HG03025 (cell line): ENCODE results near the gene EEPD1.

Experiments used
- ATAC-seq: cut with Tn5 transposase; IDR thresholded peaks from one replicate; pipeline ENCODE4 v1.9.1; 2021; ENCODE audit warnings: mild to moderate bottlenecking, moderate library complexity; ENCODE audit not compliant: unreplicated experiment, low FRiP score

The EEPD1 gene

DNA sequence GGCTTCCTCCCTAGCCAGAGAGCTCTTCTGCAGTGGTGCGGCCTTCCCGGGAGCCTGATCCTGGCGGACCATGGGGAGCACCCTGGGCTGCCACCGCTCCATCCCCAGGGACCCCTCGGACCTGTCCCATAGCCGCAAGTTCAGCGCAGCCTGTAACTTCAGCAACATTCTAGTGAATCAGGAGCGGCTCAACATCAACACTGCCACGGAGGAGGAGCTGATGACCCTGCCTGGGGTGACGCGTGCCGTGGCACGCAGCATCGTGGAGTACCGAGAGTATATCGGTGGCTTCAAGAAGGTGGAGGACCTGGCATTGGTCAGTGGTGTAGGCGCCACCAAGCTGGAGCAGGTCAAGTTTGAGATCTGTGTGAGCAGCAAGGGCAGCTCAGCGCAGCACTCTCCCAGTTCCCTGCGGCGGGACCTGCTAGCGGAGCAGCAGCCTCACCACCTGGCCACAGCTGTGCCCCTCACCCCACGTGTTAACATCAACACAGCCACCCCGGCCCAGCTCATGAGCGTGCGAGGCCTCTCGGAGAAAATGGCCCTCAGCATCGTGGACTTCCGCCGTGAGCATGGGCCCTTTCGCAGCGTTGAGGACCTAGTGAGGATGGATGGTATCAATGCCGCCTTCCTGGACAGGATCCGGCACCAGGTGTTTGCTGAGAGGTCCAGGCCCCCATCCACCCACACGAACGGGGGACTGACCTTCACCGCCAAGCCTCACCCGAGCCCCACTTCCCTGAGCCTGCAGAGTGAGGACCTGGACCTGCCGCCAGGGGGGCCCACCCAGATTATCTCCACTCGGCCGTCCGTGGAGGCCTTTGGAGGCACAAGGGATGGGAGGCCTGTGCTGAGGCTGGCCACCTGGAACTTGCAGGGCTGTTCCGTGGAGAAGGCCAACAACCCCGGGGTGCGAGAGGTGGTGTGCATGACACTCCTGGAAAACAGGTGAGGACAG lies 1.5 kb downstream of the EEPD1 start:
- ATAC-seq: no peak

DNA sequence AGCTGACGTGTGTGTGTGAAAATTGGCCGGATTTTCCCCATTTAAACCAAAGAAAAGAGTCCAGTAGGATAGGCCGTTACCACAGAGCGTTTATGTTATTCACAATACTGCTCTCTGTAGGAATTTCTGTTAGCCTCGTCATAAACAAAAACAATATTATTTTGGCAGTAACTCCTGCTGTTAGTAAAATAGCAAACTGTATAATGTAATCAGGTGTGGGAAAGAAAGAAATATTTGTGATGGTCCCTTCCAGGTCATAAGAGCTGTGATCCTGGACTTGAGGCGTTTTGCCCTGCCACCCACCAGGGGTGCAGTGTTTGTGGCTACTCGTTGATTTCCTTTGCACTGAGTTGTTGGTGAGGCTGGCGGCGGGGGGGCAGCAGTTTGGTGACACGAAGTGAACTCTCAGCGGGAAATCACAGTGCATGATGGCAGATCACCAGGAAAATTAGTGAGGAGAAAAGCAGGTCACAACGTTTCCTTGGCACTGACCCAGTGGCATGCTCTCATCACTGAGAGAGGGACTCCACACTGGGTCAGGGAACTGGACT lies 2.8 kb downstream of the EEPD1 start:
- no peak for ATAC-seq

DNA sequence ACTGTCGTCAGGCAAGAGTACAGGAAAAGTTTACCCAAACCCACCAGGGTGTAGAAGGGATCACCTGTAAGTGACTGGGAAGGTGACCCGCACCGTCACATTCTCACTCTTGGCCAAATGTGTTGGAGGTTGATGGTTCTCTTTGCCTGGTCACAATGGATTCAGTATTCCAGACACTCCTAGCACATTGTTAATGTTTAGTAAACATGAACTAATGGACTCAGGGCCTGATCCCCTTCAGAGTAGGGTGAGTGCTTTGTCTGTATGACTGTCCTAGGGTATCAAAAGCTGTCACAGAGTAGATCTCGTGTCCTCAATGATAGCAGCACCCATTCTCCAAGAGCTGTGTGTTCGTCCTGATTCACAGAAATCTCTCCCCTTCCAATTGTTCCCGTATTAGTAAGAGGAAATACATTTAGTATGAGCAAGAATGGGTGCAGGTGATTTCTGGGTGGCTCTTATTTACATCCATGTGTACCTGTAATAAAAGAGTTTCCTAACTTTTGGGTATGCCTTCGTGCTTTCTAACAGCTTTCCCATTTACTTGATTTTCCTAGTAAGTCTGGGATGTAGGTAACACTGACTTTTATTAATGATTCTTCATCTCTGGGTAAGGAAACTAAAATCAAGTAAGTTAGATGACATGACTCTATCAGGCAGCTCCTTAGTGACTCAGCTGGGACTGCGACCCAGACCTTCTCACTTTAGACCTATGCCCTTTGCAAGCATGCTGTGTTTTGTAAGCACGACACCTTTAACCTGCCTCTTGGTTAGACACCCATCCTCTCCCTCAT lies 4.7 kb downstream of the EEPD1 start:
- ATAC-seq: no peak

DNA sequence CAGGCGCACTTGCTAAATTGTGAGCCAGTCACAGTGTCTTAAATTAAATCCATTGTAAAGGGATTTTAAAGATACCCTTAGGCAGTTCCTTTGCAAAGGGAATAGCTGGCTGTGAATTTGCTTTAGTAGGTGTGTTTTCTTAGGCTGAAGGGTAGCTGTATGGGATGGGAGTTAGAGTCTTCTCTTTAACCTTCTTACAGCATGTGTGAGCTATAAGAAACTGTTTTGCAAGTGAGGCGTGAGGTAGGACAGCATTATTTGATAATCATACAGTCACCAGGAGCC lies 5.2 kb downstream of the EEPD1 start:
- no peak for ATAC-seq

DNA sequence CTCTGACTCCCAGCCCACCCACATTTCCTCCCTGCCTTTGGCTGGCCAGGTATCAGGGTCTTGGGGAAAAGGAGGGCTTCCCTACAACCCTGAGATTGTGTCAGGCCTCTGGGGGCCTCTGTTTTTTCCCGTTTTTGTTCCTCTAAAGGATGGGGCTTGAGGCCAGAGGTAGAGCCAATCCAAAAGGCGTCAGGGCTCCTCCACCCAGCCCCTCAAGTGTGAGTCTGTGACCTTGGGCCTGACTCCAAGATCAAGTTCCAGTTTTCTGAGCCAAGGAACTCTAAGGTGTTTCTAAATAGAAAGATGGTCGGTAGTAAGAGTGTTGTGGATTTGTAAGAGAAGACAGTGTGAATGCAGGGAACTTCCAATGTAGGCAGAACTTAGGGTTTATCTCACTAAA lies 6.6 kb downstream of the EEPD1 start:
- no peak for ATAC-seq

DNA sequence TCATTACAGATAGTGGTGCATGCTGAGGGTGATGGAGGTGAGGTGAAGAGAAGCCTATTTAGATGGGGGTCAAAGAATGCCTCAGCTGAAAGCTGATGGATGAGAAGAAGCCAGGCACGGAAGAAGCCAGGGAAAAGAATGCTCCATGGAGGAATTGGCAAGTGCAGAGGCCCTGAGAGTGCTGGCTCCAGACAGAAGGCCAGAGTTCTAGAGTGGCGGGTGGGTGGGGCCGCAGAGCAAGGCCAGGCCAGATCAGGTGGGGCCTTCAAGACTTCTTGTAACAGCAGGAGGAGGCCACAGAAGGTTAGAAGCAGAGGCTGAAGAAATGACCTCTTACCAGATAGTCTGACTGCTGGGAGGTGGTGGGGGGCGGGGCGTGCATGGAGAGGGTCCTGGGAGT lies 7.3 kb downstream of the EEPD1 start:
- ATAC-seq: no peak

DNA sequence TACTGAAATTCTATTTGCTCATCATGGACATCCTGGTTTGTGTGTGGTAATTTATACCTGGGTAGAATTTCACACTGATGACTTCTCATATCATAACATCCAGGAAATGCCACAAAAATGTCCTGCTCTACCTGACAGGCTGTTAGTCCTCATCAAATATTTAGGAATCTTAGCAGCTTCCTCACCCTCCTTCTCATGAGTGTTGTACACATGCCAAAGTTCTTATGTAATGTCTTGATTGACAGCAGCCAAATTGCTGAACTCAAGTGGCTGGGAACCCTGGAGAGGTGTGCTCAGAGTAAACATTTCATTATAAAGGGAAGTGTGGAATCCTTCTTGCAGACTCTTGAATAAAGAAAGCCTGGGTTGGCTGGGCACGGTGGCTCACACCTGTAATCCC lies 8.9 kb downstream of the EEPD1 start:
- no peak for ATAC-seq

DNA sequence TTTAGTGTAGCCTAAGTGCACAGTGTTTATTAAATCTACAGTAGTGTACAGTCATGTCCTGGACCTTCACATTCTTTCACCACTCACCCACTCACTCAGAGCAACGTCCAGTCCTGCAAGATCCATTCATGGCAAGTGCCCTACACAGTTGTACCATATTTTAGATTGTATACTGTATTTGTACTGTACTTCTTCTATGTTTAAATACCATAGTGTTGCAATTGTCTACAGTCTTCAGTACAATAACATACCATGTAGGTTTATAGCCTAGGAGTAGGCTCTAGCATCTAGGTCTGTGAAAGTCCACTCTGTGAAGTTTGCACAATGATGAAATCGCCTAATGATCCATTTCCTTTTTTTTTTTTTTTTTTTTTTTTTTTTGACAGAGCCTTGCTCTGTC lies 12.0 kb downstream of the EEPD1 start:
- ATAC-seq: no peak

DNA sequence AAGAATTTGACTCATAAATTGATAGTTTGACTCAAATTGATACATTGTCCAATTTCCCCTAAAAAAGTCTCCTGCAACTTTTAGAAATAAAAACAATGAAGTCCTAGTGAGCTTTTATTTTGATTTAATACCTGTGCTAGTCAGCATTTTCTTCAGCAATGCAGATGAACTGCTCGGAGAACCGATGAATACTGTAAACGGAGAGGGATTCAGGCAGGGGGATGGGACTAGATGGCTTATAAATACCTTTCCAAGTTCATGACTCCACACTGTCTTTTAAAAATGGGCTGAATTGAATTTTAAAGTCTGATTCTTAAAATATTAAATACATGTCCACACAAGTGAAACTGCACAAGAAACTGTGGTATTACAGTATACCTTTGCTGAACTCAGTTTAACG lies 12.7 kb downstream of the EEPD1 start:
- ATAC-seq: no peak

DNA sequence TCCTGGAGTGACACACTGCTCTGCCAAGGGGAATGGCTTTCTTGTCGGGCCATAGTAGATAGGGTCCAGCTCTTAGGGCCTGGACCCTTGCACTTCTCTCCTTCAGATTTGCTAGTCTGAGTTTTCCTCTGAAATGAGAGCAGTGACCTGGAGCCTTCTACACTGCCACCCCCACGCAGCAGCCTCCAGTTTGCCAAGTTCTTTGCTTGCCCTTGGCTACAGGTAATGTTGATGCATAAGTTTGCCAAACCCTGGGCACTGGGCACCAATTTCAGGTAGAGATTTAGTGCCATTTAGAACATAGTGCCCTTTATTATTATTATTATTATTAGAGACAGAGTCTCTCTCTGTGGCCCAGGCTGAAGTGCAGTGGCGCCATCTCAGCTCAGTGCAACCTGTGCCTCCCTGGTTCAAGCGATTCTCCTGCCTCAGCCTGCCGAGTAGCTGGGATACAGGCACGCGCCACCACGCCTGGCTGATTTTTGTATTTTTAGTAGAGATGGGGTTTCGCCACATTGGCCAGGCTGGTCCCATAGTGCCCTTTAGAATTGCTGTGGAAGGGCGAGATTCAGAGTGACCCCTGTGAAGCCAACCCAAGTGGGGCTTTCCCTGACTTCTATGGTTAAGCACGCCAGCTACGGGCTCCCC lies 14.5 kb downstream of the EEPD1 start:
- no peak for ATAC-seq

DNA sequence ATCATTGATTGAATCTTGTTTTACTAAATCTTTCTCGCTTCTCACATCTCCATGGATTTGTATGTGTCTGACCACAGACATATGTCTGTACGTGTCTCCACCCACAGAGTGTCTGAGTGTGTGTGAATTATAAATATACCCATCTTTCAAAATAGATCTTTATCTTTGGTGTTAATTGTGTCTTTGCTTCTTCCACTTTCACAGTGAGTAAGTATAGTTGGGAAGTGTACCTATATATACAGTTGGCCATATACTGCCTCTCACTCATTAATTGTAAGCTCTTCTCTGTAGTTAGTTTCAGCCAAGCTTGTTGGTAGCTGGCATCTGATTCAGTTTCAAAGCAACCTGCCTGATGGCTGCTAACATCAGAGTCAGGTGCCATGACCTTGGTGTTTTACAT lies 18.4 kb downstream of the EEPD1 start:
- no peak for ATAC-seq

DNA sequence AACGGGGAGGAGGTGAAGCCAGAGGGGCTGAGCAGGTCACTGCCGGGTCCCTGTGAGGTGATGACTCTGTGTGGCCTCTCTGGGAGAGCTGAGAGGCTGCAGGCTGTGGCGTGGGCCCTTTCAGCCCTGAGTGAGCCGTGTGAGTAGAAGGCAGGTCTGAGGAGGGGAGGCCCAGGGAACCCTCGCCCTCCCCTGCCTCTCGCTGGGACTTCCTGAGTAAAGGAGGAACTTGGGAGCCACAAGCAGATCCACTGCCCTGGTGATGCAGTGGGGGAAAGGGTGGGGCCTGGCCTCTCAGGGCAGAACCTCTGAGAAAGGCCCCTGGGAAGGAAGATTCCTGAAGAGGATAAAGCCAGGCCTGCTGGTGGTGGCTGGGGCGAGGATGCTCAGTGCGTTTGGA lies 22.8 kb downstream of the EEPD1 start:
- ATAC-seq: no peak

DNA sequence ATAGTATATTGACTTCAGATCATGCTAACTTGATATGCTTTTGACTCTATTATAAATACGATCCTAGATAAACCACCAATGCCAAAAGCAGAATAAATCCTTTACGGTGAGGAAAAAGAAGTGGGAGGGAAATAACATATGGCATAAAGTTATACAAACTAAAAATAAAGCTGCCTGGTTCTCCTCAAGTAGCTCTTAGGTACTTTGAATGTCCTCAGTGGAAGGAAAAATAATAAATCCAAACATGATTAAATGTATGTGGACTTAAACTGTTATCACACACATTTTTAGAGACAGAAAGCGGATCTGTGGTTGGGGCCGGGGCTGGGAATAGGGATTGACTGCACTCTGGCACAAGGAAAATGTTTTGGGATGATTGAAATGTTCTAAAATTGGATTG lies 23.6 kb downstream of the EEPD1 start:
- ATAC-seq: no peak

DNA sequence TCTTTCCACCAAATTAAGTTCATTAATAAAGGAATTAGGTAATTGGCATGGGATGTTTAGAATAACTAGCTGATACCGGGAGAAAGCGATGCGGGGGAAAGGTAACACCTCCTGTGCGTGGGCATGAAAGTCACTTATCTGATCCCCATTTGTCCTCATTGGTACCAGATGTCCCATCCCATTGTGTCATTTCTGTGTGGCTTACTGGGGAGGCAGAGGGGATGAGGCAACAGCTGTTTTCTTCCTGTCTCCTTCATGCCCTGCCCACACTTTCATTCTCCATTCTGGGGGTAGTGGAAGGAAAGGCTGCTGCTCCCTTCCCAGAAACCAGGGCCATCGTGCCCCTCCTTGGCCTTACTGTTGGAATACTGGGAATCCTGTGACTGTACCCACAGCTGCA lies 27.1 kb downstream of the EEPD1 start:
- no peak for ATAC-seq

DNA sequence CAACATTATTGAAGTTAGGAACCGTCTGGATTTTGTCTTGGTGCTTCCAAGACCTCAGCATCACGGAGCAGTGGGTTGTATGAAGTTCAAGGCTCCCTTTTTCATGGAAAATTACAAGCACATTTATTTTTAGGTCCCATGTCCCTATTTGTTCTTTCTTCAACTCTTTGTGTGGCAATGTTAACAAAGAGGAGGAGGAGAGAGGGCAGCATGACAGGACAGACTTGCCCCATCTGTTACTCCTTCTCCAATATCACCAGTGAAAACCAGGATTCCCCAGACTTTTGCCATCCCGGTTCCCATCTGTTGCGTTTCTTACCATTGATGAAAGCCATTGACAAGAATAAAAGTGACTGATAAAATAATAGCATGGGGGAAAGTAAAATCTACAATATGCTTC lies 28.6 kb downstream of the EEPD1 start:
- ATAC-seq: no peak

DNA sequence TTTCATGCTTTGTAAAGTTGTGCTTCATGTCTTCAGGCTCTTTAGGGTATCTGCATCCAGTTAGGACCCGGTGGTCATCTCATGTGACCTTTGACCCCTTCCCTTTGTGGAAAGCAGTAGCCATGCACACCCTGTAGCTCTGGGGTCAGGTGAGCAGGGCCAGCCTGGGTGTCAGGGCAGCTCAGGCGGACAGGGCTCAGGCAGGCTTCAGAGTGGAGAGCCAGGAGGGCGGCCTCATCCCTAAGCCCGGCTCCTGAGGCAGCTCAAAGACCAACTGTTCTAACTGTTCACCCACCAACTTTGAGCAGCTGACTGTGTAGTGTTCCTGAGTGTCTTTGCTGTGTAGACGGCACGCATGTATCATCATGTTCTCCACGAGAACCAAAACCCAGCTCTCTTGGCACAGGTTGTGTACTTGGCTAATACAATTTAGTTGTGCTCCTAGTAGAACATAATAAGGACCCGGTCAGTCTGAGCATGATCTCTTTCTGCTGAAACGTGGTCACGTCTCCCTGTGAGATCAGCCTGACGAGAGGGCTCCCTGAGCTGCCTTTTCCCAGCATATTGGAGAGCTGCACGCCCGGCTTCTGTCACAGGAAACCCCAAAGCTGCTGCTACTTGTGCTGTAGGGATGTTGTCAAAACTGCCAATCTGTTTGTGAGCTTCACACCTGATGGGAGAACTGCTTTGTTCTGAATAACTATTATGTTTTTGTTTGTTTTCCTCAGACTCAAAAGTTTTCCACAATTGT lies 30.0 kb downstream of the EEPD1 start:
- no peak for ATAC-seq

DNA sequence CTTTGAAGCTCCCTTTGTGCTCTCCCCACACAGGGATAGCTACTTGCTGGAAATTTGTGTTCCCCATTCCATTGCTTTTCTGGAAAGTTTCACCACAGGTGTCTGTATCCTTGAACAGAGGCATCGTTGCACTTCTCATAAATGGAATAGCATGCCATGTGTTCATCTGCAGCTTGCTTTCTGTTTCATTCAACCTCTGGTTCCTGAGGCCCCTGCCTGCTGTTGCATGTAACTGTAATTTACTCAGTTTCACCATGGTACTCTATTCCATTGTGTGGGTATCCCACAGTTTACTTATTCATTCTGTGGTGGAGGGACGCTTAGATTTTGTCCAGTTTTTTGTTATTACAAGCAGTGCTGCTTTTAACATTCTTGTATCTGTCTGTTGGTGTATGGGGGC lies 32.0 kb downstream of the EEPD1 start:
- ATAC-seq: no peak

DNA sequence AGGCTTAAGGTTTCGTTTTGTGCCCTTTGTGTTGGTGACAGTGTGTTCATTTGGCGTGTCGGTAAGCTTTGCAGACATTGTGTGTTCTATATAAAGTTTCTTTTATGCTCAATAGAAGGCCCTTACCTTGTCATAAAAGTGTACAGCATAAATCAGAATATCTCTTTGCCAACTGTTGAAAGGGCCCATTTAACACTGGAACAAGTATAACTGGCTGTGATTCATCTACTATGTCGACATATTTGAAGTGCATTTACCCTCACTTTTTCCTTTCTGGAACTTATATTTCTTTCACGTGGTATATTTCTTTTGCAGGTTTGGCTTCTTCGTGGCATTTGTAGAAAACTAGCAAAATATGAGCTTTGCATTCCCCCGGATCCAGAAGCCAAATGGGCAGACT lies 32.7 kb downstream of the EEPD1 start:
- ATAC-seq: no peak

DNA sequence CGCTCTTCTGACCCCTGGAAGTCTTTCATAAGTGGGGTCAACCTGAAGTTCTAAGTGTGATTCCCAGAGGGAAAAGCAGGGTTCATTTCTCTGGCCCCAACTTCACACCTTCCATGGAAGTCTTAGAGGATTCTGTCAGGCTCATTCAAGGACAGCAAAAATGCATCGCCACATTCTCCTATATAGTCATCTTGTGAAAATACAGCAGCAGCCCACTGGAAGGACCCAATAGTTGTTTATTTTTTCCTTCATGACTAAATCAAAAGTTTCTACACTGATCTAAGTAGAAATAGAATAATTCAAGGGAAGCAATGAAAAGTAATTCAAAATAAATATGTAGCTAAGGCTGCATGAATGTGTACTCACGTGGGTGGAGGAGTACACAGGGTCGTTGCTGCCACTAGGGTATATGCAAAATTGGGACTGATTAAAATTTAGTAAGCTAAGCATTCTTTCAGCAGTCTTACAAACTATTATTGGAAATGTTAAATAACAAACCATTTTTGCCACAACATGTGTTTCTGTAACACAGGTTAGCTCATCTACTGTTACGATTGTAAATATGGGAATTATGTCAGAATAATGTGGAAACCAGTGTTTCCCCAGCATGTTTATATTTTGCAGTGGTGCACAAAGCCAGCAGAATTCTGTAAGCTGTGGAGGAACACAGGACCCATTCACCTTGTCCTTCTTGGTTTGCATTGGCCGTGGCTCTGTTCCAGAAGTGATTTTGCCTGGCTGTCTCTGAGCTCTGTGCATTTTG lies 33.5 kb downstream of the EEPD1 start:
- no peak for ATAC-seq

DNA sequence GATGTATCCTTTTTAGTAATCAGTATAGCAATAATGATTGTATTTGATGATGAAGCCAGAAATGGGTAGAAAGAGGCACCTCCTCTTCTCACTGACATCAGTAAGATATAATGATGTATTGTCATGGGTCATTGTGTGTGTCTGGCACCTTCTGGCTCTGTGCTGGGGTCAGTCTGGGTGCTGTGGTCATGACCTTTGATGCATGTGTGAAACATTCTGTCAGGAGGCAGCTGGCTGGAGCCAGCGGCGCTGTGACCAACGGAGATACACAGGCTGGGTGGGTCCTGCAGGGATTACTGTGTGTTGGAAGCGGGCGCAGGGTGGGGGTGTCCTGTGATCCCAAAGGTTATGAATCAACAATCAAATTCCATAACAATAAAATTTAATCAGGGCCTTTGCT lies 35.2 kb downstream of the EEPD1 start:
- ATAC-seq: no peak
